ENCODE measurements around the gene ACP3.
A peak's percentile ranks its signal among the peaks of the same experiment; 100 is the strongest.

Gene ACP3

DNA sequence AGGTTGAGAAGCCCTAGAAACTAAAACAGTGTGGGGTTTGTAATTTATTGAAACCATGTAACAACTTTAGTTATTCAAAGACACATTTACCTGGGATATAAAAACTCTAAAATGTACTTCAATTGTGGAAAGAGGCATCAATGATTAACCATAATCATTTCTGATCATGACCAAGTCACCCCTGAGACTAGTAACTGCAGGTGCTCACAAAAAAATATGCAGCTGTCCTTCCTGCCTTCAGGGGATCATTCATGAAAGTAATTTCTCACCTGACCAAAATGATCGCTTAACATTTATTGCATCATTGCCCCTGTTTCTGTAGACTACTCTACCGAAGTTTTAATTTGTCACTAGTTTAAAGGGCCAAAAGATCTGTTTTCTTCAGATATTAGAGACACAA lies 9.0 kb downstream of the ACP3 start:
- TF ChIP-seq, protein P1, sequence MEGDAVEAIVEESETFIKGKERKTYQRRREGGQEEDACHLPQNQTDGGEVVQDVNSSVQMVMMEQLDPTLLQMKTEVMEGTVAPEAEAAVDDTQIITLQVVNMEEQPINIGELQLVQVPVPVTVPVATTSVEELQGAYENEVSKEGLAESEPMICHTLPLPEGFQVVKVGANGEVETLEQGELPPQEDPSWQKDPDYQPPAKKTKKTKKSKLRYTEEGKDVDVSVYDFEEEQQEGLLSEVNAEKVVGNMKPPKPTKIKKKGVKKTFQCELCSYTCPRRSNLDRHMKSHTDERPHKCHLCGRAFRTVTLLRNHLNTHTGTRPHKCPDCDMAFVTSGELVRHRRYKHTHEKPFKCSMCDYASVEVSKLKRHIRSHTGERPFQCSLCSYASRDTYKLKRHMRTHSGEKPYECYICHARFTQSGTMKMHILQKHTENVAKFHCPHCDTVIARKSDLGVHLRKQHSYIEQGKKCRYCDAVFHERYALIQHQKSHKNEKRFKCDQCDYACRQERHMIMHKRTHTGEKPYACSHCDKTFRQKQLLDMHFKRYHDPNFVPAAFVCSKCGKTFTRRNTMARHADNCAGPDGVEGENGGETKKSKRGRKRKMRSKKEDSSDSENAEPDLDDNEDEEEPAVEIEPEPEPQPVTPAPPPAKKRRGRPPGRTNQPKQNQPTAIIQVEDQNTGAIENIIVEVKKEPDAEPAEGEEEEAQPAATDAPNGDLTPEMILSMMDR (IDR thresholded peaks at IDR 0.05), result no peak

DNA sequence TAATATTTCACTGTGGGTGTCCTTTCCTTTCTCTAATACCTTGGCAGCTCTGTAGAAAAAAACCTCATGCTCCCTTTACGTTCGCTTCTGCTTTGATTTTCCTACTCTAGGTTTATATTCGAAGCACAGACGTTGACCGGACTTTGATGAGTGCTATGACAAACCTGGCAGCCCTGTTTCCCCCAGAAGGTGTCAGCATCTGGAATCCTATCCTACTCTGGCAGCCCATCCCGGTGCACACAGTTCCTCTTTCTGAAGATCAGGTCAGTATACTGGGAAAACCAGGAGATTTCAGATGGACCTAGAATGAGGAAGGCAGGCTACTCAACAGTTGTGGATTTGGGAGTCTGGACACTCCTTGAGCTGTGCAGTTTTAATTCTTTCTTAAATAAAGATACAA lies 14.9 kb downstream of the ACP3 start:
- TF ChIP-seq, protein P1 (IDR thresholded peaks at IDR 0.05), result no peak

DNA sequence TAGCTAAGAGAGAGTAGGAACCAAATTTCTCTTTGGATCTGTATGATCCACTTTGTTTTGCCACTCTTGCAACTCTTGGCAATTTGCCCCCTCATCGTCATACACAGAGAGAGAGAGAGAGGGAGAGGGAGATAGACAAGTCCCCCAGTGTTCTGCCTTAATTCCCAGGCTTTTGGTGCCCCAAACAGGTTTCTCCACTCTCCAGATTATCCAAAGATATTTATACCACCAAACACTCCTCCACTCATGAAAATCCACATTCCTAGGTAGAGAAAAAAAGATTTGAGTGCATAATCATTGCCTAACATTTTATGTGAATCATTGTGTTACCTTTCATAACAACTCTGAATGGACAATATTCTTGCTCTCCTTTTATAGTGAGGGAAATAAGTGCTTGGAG lies 15.3 kb downstream of the ACP3 start:
- TF ChIP-seq, protein P1 (IDR thresholded peaks at IDR 0.05), result no peak

DNA sequence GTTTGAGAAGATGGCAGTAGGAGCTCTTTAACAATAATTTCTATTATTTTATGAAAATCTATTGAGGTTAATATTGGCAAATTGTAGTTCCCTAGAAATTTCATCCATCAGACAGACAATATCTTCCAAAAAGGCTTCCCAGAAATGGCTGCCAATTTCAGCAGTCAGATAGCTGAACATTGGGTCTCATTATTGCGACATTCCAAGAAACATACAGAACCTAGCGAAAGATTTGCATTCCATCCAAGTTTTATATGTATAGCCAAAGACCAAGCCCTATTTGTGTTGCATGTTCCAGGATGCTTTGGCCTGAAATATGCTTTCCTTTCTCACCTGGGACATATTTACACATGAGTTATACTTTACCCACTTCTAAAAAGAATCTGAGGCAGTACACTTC lies 24.5 kb downstream of the ACP3 start:
- TF ChIP-seq, protein P1 (IDR thresholded peaks at IDR 0.05), result no peak

DNA sequence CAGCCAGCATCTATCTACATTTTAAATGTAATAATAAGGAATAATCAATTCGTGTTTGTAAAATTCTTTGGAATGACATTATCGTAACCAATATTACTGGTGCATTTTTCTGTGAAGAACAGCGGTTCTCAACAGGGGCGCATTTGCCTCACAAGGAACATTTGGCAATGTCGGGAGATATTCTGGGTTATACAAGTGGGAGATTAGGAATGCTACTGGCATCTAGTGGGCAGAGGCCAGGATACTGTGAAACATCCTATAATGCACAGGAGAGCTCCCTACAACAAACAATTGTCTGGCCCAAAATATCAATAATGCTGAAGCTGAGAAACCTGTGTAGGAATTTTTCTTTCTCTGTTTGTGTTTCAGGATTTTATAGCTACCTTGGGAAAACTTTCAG lies 25.0 kb downstream of the ACP3 start:
- TF ChIP-seq, protein P1 (IDR thresholded peaks at IDR 0.05), result peak; percentile 57; the same call in 1 of the 2 replicates

DNA sequence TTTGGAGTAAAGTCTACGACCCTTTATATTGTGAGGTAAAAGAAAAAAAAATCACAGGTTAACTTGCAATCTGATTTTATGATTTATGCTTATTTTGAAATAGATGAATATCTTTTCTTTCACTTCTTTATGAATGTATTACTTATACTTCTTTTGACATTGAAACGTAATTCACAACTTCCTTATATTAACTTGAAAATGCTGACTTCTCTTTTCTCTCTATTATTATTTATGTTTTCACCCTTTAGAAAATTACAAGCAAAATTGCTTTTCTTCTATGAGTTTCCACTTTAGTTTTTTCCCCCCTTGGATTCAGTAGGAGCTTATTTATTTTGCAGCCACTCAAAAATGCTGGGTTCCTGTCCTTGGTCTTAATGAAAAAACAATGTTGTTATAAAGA lies 25.4 kb downstream of the ACP3 start:
- TF ChIP-seq, protein P1 (IDR thresholded peaks at IDR 0.05), result no peak

DNA sequence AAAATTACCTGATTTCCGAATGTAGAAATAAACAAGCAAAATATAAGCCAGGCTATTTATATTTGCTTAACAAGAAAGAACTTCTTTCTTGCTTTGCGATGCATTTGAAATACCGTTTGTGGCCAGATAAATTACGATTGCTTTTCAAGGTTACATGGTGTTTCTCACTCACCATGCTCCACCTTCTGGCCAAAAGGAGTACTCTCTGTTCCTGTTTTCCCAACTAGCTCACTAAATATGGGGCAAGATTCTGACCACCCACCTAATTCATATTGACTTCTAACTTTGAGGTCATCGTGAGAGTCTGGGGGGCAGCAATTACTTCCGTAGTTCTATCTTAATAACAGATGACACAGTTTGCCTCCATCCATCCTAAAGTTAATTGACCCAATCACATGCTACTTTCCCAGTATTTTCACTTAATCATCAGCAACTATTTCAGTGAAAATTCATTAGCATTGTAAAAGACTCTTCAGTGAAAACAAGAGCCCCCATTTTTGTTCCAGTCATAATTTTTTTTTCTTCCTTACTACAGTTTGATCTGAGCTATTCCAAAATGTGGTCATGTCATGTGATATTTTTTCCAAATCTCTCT lies 25.9 kb downstream of the ACP3 start:
- TF ChIP-seq, protein P1 (IDR thresholded peaks at IDR 0.05), result peak; percentile 82
